Body of pancreas (tissue), 4 donors: ENCODE data around the gene ZNF138.

Experiments used
- CTCF ChIP-seq, 7 experiments: fragments of 450-650 bp in 4 of 7; fragments of 200-600 bp in 3 of 7; sonication (generic) in 3 of 7; IDR thresholded peaks; one replicate each; pipeline ENCODE4 v1.5.1; 2016 to 2019; ENCODE audit warnings: antibody characterized with exemption in 7 of 7
- POLR2A ChIP-seq, 3 donors: fragments of 450-650 bp; IDR thresholded peaks; one replicate each; pipeline ENCODE4 v1.6.1; 2016; ENCODE audit warnings: antibody characterized with exemption in 3 of 3, mild to moderate bottlenecking in 2 of 3

DNA sequence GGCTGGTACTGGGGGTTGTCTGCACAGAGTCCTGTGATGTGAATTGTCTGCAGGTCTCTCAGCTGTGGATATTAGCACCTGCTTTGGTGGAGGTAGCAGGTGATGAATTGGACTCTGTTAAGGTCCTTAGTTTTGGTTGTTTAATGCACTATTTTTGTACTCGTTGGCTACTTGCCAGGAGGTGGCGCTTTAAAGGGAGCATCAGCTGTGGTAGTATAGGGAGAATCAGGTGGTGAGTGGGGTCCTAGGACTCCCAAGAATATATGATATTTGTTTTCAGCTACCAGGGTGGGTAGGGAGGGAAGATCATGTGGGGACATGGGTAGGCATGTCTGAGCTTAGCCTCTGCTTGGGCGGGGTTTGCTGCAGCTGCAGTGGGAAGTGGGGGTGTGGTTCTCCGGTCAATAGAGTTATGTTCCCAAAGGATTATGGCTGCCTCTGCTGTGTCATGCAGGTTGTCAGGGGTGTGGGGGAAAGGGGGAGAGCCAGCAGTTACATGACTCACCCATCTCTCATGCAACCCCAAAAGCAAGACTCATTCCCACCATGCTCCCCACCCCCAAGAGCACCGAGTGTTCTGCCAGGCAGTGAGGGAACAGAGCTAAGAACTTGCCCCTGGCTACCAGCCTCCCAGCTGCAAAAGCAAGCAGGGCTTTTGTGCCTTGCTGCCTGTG lies 55.2 kb downstream of the ZNF138 start:
- TF ChIP-seq CTCF (IDR thresholded peaks at IDR 0.05) (no peak), POLR2A (IDR thresholded peaks at IDR 0.05) (no peak)
